ENCODE results near the gene SCNN1A.
A peak's percentile ranks its signal among the peaks of the same experiment; 100 is the strongest.

The SCNN1A gene

GRCh38 chr12:6362403-6362802 is 13.0 kb downstream of the SCNN1A start:
- H3K27me3 ChIP-seq (ENCODE audit: control insufficient read depth, insufficient read depth, low read length), result no peaks in the 10 kb centered on the region
- H3K36me3 ChIP-seq (ENCODE audit: control insufficient read depth, insufficient read depth, low read length), result peaks cover 8% of the 10 kb centered on the region
- peaks cover 31% of the 10 kb centered on the region for H3K4me1 ChIP-seq (ENCODE audit: control insufficient read depth, insufficient read depth, low read length)
- H3K9me3 ChIP-seq (ENCODE audit: control insufficient read depth, low read length), result no peaks in the 10 kb centered on the region
- H3K9ac ChIP-seq (ENCODE audit: low read length), result peak overlapping the region; percentile 7
- H3K4me3 ChIP-seq (ENCODE audit: low read length), result no peak overlapping the region

DNA sequence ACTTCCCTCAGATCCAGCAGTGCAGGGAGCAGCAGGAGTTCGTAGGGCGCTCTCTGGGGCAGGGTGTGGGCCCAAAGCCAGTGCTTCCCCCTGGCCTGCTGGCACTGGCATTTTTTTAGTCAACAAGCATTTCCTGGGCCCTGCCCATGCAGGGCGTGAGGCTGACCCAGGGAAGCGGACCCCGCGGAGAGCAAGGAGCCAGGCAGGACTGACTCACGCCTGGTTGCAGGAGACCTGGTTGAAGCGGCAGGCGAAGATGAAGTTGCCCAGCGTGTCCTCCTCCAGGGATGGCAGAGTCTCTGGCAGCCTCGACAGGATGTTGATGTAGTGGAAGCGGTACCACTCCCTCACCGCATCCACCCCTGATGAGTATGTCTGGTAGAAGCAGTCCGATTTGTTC is 13.5 kb downstream of the SCNN1A start:
- Histone ChIP-seq H3K27me3 (ENCODE audit: control insufficient read depth, insufficient read depth, low read length) (no peaks in the 10 kb centered on the region), H3K36me3 (ENCODE audit: control insufficient read depth, insufficient read depth, low read length) (peaks cover 8% of the 10 kb centered on the region), H3K4me1 (ENCODE audit: control insufficient read depth, insufficient read depth, low read length) (peaks cover 31% of the 10 kb centered on the region), H3K4me3 (ENCODE audit: low read length) (no peak overlapping the region), H3K9ac (ENCODE audit: low read length) (peak overlapping the region; percentile 7), H3K9me3 (ENCODE audit: control insufficient read depth, low read length) (no peaks in the 10 kb centered on the region)

- Histone ChIP-seq H3K4me1 (ENCODE audit: control insufficient read depth, insufficient read depth, low read length) (peaks cover 31% of the 10 kb centered on the region), H3K9ac (ENCODE audit: low read length) (no peak overlapping the region), H3K9me3 (ENCODE audit: control insufficient read depth, low read length) (no peaks in the 10 kb centered on the region), H3K36me3 (ENCODE audit: control insufficient read depth, insufficient read depth, low read length) (peaks cover 13% of the 10 kb centered on the region), H3K4me3 (ENCODE audit: low read length) (no peak overlapping the region), H3K27me3 (ENCODE audit: control insufficient read depth, insufficient read depth, low read length) (no peaks in the 10 kb centered on the region)
Measured at GRCh38 chr12:6360578-6361490, 14.5 kb downstream of the SCNN1A start.

- Histone ChIP-seq H3K27me3 (ENCODE audit: control insufficient read depth, insufficient read depth, low read length) (no peaks in the 10 kb centered on the region), H3K9me3 (ENCODE audit: control insufficient read depth, low read length) (no peaks in the 10 kb centered on the region), H3K36me3 (ENCODE audit: control insufficient read depth, insufficient read depth, low read length) (peaks cover 13% of the 10 kb centered on the region), H3K9ac (ENCODE audit: low read length) (no peak overlapping the region), H3K4me1 (ENCODE audit: control insufficient read depth, insufficient read depth, low read length) (peaks cover 32% of the 10 kb centered on the region), H3K4me3 (ENCODE audit: low read length) (no peak overlapping the region)
Measured at GRCh38 chr12:6360080-6360571, 15.2 kb downstream of the SCNN1A start.

- Histone ChIP-seq H3K27me3 (ENCODE audit: control insufficient read depth, insufficient read depth, low read length) (no peaks in the 10 kb centered on the region), H3K9me3 (ENCODE audit: control insufficient read depth, low read length) (no peaks in the 10 kb centered on the region), H3K4me3 (ENCODE audit: low read length) (no peak overlapping the region), H3K4me1 (ENCODE audit: control insufficient read depth, insufficient read depth, low read length) (peaks cover 32% of the 10 kb centered on the region), H3K9ac (ENCODE audit: low read length) (no peak overlapping the region), H3K36me3 (ENCODE audit: control insufficient read depth, insufficient read depth, low read length) (peaks cover 24% of the 10 kb centered on the region)
Measured at GRCh38 chr12:6358881-6359280, 16.5 kb downstream of the SCNN1A start.

GRCh38 chr12:6356374-6356820 is 19.0 kb downstream of the SCNN1A start:
- peaks cover 19% of the 10 kb centered on the region for H3K36me3 ChIP-seq (ENCODE audit: control insufficient read depth, insufficient read depth, low read length)
- H3K4me1 ChIP-seq (ENCODE audit: control insufficient read depth, insufficient read depth, low read length), result peaks cover 11% of the 10 kb centered on the region
- no peak overlapping the region for H3K9ac ChIP-seq (ENCODE audit: low read length)
- no peak overlapping the region for H3K4me3 ChIP-seq (ENCODE audit: low read length)
- no peaks in the 10 kb centered on the region for H3K27me3 ChIP-seq (ENCODE audit: control insufficient read depth, insufficient read depth, low read length)
- no peaks in the 10 kb centered on the region for H3K9me3 ChIP-seq (ENCODE audit: control insufficient read depth, low read length)

DNA sequence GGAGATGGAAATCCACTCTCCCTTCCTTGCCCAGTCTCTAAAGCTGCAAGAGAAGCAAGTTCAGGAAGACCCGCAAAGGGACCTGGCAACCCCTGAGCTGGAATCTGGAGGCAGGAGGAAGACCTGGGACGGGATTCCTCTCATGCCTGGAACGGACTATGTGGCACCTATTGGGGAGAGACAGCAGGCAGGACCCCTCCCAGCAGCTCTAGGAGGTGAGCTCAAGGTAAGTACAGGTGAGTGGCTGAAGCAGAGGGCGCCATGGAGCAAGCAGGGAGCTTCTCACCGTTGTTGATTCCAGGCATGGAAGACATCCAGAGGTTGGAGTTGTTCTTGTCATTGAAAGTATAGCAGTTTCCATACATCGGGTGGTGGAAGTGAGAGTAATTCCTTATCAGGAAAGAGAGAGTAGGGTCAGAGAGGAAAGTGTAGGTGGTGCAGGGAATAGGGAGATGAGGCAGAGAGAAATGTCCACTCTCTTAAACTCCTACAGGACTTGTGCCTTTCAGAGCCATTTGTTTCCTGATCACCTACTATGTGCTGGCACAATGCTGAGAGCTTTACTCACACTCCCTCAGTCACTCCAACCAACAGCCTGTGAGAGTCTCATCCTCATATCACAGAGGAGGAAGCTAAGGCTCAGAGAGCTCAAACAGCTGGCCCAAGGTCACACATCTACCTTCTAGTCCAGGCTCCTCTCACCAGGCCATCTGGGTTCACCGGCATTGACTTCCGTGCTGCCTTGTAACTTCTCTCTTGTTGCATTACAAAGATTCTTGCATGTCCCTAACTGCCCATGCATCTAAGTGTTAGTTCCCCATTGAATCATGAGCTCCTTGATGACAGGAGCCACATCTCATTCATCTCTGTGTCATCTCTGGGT is 19.6 kb downstream of the SCNN1A start:
- peaks cover 19% of the 10 kb centered on the region for H3K36me3 ChIP-seq (ENCODE audit: control insufficient read depth, insufficient read depth, low read length)
- no peak overlapping the region for H3K9ac ChIP-seq (ENCODE audit: low read length)
- H3K4me3 ChIP-seq (ENCODE audit: low read length), result no peak overlapping the region
- peaks cover 7% of the 10 kb centered on the region for H3K4me1 ChIP-seq (ENCODE audit: control insufficient read depth, insufficient read depth, low read length)
- no peaks in the 10 kb centered on the region for H3K27me3 ChIP-seq (ENCODE audit: control insufficient read depth, insufficient read depth, low read length)
- no peaks in the 10 kb centered on the region for H3K9me3 ChIP-seq (ENCODE audit: control insufficient read depth, low read length)

DNA sequence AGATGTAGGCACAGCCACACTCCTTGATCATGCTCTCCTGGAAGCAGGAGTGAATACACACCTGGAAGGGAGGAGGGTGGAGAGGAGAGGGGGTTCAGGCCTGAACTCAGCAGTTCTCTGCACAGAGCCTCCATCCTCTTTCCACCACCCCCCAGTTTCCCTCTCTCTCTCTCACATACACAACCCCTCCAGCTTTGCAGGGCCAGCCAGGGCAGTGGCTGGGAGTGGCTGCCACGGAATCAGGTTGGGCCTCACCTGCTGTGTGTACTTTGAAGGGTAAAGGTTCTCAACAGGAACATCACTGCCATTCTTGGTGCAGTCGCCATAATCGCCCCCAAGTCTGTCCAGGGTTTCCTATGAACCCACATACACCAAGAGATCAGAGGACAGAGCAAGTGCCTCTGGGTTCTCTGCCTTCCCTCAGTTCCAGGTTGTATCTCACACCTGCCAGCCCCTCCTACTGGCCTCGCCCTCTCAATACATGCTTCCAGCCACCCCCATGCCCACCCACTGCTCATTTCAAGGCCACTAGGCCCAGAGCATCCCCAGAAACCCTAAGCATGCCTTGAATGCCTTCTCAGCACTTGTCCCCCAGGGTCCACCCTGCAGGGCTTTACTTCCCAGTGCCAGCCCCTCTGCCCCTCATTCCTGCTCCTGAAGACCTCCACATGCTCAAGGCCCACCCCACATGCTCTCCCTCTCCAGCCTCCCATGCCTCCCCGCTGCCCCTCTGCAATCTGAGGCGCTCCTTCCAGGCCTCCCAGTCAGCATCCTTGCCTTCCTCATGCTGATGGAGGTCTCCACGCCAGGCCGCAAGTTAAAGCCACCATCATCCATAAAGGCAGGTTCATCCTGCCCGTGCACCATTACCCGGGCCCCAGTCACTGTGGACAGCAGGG is 20.6 kb downstream of the SCNN1A start:
- H3K9me3 ChIP-seq (ENCODE audit: control insufficient read depth, low read length), result no peaks in the 10 kb centered on the region
- peaks cover 7% of the 10 kb centered on the region for H3K4me1 ChIP-seq (ENCODE audit: control insufficient read depth, insufficient read depth, low read length)
- H3K27me3 ChIP-seq (ENCODE audit: control insufficient read depth, insufficient read depth, low read length), result no peaks in the 10 kb centered on the region
- peaks cover 19% of the 10 kb centered on the region for H3K36me3 ChIP-seq (ENCODE audit: control insufficient read depth, insufficient read depth, low read length)
- H3K4me3 ChIP-seq (ENCODE audit: low read length), result no peak overlapping the region
- no peak overlapping the region for H3K9ac ChIP-seq (ENCODE audit: low read length)

DNA sequence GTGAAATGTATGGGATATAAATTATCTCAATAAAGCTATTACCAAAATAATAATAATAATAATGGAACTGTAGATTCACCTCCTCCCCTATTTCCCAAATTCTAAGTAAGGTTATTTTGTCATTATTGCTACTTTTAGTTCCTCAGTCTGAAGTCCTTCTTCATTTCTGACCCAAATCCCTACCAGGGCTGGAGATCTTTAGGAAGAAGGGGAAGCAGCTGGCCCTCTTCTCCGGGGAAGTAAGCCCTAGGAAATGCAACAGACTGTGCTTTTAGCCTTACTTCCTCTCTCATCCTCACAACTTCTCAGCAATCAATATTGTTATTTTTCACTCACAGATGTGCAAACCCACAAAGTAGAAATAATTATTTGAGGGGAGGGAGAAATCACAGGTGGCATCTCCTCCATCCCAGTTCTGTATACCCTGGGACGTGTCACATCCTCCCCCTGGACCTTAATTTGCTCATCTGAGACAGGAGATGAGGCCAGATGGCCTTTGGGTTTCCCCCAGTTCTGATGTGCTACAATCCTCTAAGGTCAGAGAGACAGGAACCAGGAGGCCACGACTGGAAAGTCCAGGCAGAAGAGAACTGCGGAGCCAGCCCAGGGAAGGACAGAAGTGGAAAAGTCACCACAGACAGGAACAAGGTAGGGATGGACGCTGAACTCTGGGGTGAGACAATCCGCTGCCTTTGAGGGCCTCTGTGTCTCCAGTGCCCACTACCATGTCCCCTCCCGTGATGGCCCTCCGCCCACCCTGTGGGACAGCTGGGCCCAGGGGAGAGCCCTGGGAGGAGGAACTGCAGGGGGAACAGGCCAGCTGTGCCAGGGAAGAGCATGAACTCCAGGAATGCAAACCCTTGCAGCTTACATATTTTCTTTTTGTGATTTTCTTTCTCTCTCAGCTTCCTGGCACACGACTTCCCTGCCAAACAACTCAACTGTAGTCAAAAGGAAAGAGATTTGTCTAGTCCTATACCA is 22.9 kb downstream of the SCNN1A start:
- Histone ChIP-seq H3K27me3 (ENCODE audit: control insufficient read depth, insufficient read depth, low read length) (no peaks in the 10 kb centered on the region), H3K4me1 (ENCODE audit: control insufficient read depth, insufficient read depth, low read length) (peaks cover 23% of the 10 kb centered on the region), H3K9ac (ENCODE audit: low read length) (no peak overlapping the region), H3K9me3 (ENCODE audit: control insufficient read depth, low read length) (no peaks in the 10 kb centered on the region), H3K36me3 (ENCODE audit: control insufficient read depth, insufficient read depth, low read length) (peaks cover 27% of the 10 kb centered on the region), H3K4me3 (ENCODE audit: low read length) (no peak overlapping the region)

GRCh38 chr12:6351622-6352021 is 23.7 kb downstream of the SCNN1A start:
- H3K4me3 ChIP-seq (ENCODE audit: low read length), result no peak overlapping the region
- no peaks in the 10 kb centered on the region for H3K27me3 ChIP-seq (ENCODE audit: control insufficient read depth, insufficient read depth, low read length)
- peaks cover 27% of the 10 kb centered on the region for H3K36me3 ChIP-seq (ENCODE audit: control insufficient read depth, insufficient read depth, low read length)
- no peak overlapping the region for H3K9ac ChIP-seq (ENCODE audit: low read length)
- no peaks in the 10 kb centered on the region for H3K9me3 ChIP-seq (ENCODE audit: control insufficient read depth, low read length)
- peaks cover 31% of the 10 kb centered on the region for H3K4me1 ChIP-seq (ENCODE audit: control insufficient read depth, insufficient read depth, low read length)

Data from mucosa of stomach (tissue), 1 donor.